HG03135 (cell line): ENCODE results near the gene CRPPA.
"Not testable (repeated sequence)": the region's sequence is repeated elsewhere in the genome, so short reads cannot be mapped to it uniquely, and the experiment has no call there.

Experiments used
- ATAC-seq: cut with Tn5 transposase; IDR thresholded peaks from one replicate; pipeline ENCODE4 v1.9.1; 2021; ENCODE audit warnings: mild to moderate bottlenecking, moderate library complexity; ENCODE audit not compliant: unreplicated experiment

The CRPPA gene

GRCh38 chr7:16421333-16422102, at the start of gene CRPPA:
Gene CRPPA, minus strand, starts transcription at chr7:16421538. Its CDS starts 216 bp downstream, at chr7:16421322.
- ATAC-seq: peak; percentile 37

GRCh38 chr7:16465469-16466361, 44.4 kb upstream of the CRPPA start, which contains the start of gene SOSTDC1:
Gene SOSTDC1, minus strand, starts transcription at chr7:16465738. Its CDS starts 70 bp downstream, at chr7:16465668.
- ATAC-seq: no peak

- no peak for ATAC-seq
Measured at GRCh38 chr7:16463949-16464715, 42.8 kb upstream of the CRPPA start.

- ATAC-seq: no peak
Measured at GRCh38 chr7:16463520-16463919, 42.2 kb upstream of the CRPPA start.

GRCh38 chr7:16462431-16462889, 41.1 kb upstream of the CRPPA start:
- no peak for ATAC-seq

- ATAC-seq: no peak
Measured at GRCh38 chr7:16460789-16461493, 39.6 kb upstream of the CRPPA start.

GRCh38 chr7:16456303-16456702, 35.0 kb upstream of the CRPPA start:
- ATAC-seq: not testable (repeated sequence)

- no peak for ATAC-seq
Measured at GRCh38 chr7:16455591-16455990, 34.3 kb upstream of the CRPPA start.

- no peak for ATAC-seq
Measured at GRCh38 chr7:16450366-16450765, 29.0 kb upstream of the CRPPA start.

GRCh38 chr7:16447876-16448275, 26.5 kb upstream of the CRPPA start:
- ATAC-seq: no peak

GRCh38 chr7:16446508-16446907, 25.2 kb upstream of the CRPPA start:
- no peak for ATAC-seq

- not testable (repeated sequence) for ATAC-seq
Measured at GRCh38 chr7:16443871-16444270, 22.5 kb upstream of the CRPPA start.

GRCh38 chr7:16438988-16439387, 17.6 kb upstream of the CRPPA start:
- ATAC-seq: no peak

GRCh38 chr7:16436306-16436705, 15.0 kb upstream of the CRPPA start:
- no peak for ATAC-seq

GRCh38 chr7:16433568-16434122, 12.3 kb upstream of the CRPPA start:
- ATAC-seq: no peak

GRCh38 chr7:16432425-16432731, 11.0 kb upstream of the CRPPA start:
- no peak for ATAC-seq

- ATAC-seq: no peak
Measured at GRCh38 chr7:16431646-16432424, 10.5 kb upstream of the CRPPA start.

GRCh38 chr7:16430133-16430532, 8.8 kb upstream of the CRPPA start:
- no peak for ATAC-seq

- no peak for ATAC-seq
Measured at GRCh38 chr7:16428672-16429071, 7.3 kb upstream of the CRPPA start.
